Left kidney (tissue), 2 donors: ENCODE data around the gene TMEM134. TPM values are rescaled to one million over a fixed set of nuclear protein-coding genes. Genes with fewer than 3 reads are reported as not detected.
"Not testable (repeated sequence)": the region's sequence is repeated elsewhere in the genome, so short reads cannot be mapped to it uniquely, and the experiment has no call there.

Source experiments
- DNase-seq: peaks from one replicate; pipeline ENCODE4 v3.0.0-alpha.2; 2013
- polyA plus RNA-seq: library from polyadenylated mRNA; unstranded; fragments of 120-200 nt; gene quantifications from one replicate; pipeline ENCODE4 v1.2.1, GENCODE V29; 2013; ENCODE audit not compliant: insufficient read length

The TMEM134 gene
- polyA plus RNA-seq, 1 donor = 39.4 TPM

- no peak for DNase-seq
These were observed 29.5 kb downstream of the TMEM134 start for GRCh38 chr11:67439321-67440228.

GRCh38 chr11:67438158-67438902 is 30.7 kb downstream of the TMEM134 start:
- DNase-seq = no peak

- DNase-seq = no peak
These were observed 31.3 kb downstream of the TMEM134 start for GRCh38 chr11:67437809-67438157.

GRCh38 chr11:67437082-67437808 is 31.8 kb downstream of the TMEM134 start, which contains the start of gene PTPRCAP:
Gene PTPRCAP (minus strand): TSS chr11:67437682. CDS start chr11:67437619, 63 bp downstream.
- DNase-seq = no peak

- no peak for DNase-seq
These were observed 32.5 kb downstream of the TMEM134 start for GRCh38 chr11:67436459-67437081.

GRCh38 chr11:67435727-67436458 is 33.2 kb downstream of the TMEM134 start:
- no peak for DNase-seq

GRCh38 chr11:67435031-67435726 is 33.9 kb downstream of the TMEM134 start:
- no peak for DNase-seq

GRCh38 chr11:67434395-67434881 is 34.6 kb downstream of the TMEM134 start:
- DNase-seq = no peak

- no peak for DNase-seq
These were observed 35.3 kb downstream of the TMEM134 start for GRCh38 chr11:67433536-67434394.

- no peak for DNase-seq
These were observed 36.2 kb downstream of the TMEM134 start for GRCh38 chr11:67432655-67433349.

GRCh38 chr11:67431346-67432249 is 37.5 kb downstream of the TMEM134 start:
- no peak for DNase-seq

- no peak for DNase-seq
These were observed 39.3 kb downstream of the TMEM134 start for GRCh38 chr11:67429722-67430121.

GRCh38 chr11:67429038-67429668 is 39.9 kb downstream of the TMEM134 start:
- no peak for DNase-seq

- peak; percentile 99 for DNase-seq
These were observed 40.7 kb downstream of the TMEM134 start, which contains the start of gene RPS6KB2 for GRCh38 chr11:67428052-67429001. Gene RPS6KB2 (plus strand): TSS chr11:67428494. CDS start chr11:67428546, 52 bp downstream.

- not testable (repeated sequence) for DNase-seq
These were observed 41.6 kb downstream of the TMEM134 start for GRCh38 chr11:67427364-67427859.
